GM18526 (cell line): ENCODE data around the gene CHN2.

Source experiments
- POLR2A ChIP-seq: IDR thresholded peaks from 3 replicates; pipeline ENCODE4 v1.6.1; 2011; ENCODE audit not compliant: insufficient read length; ENCODE audit errors: extremely low read depth

Gene CHN2

DNA sequence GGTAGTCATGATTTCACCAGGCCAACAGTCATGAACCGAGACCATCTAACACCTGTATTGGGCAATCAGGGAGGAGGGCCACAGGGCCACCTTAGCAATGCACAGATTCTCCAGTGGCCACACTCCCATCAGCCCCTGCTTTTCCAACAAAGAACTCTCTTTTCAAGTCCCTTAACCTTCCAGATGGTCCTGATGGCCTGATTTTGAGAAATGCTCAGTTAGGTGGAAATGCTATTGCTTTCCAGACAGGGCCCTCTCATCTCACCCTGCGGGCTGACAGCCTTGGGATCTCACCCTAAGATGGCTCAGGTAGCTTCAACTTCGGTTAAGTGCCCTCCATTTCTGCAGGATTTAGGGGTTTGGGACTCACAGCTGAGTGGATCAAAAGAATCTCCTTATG lies 237.1 kb downstream of the CHN2 start:
- no peak for TF ChIP-seq POLR2A

DNA sequence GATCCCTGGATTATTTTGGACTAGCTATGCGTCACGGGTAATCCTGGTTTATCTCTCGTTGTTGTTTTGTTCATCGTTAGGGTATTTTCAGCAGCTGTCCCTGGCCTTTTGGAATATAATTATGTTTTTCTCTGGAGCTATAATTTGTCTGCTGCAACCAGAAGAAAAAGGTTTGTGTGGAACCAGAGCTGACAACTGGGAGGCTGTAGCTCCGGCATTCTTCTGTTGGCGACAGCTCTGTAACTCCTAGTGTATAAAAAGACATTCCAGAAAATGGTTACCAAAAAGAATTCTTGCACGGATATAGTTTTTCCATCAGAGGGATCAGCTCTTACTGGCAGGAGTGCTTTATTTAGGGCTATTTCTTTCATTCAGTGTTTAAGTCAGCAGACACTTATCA lies 238.1 kb downstream of the CHN2 start:
- TF ChIP-seq POLR2A: no peak

DNA sequence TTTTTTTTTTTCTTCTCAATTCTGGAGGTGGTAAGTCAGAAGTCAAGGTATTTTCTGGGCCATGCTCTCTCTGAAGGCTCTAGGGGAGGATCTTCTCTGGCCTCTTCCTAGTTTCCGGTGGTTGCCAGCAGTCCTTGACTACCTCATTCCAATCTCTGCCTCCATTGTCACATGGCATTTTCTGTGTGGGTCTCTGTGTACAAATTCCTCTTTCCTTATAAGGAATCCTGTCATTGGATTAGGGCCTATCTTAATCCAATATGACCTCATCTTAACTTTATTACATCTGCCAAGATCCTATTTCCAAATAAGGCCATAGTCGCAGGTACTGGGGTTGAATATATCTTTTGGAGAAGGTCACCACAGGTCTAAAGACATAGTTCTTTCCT lies 239.8 kb downstream of the CHN2 start:
- no peak for TF ChIP-seq POLR2A

- no peak for TF ChIP-seq POLR2A
Observed at GRCh38 chr7:29435167-29435566, 240.6 kb downstream of the CHN2 start.

GRCh38 chr7:29435902-29436301 lies 241.3 kb downstream of the CHN2 start:
- no peak for TF ChIP-seq POLR2A

DNA sequence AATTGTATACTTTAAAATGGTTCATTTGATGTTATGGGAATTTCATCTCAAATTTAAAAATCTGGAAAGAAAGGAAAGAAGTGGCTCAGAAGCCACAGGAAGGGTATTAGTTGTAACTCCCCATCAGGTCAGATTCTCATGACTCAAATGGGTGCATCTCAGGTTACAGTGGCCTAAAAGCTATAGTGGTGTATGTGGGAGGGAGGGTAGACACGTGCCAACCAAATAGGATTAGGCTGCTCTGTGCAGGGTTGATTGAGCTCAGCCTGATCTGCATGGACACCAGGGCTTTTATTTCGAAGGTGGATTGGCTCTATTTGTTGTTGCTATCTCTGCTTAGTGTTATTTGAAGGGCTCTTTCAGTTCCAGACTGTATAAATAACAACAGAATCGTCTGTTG lies 247.6 kb downstream of the CHN2 start:
- TF ChIP-seq POLR2A: no peak

DNA sequence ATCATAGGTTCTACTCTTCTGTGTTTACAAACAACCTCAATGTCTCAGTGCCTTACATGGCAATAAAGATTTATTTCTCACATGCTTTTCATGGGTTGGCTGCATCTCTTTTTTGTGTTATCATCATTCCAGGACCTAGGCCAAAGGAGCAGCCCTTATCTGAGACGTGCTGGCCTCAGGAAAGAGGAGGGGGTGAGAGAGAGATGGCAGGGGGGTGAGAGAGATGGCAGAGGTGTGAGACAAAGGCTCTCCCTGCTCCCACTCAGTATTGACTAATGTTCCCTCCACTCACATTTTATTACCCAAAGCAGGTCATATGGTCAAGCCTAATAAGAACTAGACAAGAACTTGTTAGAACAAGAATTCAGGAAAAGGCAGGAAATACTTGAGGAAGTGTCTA lies 249.0 kb downstream of the CHN2 start:
- no peak for TF ChIP-seq POLR2A

DNA sequence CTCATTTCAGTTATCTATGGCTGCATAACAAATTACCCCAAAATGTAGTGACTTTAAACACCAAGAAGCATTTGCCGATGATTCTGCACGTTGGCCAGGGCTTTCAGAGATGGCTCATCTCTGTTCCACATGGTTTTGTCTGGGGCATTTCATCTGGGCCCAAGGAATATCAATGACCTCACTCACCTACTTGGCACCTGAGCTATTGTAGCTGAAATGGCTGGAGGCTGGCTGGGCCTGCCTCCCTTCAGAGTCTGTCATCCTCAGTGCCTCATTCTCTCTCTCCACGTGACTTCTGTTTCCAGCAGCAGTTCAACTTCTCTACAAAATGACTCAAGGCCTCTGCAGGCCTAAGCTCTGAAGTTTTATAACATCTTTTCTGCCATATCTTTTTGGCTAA lies 249.7 kb downstream of the CHN2 start:
- no peak for TF ChIP-seq POLR2A

DNA sequence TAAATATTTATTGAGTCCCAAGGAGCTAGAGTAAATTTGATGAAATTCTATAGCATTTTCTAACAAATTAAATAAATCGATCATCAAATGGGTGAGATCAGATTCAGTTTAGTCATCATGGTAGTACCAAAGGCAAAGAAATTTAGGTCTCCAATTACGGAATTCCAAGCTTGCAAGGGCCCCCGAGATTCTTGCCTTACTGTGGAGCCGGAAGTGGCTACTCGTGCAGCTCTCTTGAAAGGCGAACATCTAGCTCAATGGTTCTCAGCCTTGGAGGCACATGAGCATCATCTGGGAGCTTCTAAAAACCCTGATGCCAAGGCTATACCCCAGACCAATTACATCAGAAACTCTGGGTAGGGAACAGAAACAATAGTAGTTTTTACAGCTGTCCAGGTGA lies 251.2 kb downstream of the CHN2 start:
- no peak for TF ChIP-seq POLR2A

DNA sequence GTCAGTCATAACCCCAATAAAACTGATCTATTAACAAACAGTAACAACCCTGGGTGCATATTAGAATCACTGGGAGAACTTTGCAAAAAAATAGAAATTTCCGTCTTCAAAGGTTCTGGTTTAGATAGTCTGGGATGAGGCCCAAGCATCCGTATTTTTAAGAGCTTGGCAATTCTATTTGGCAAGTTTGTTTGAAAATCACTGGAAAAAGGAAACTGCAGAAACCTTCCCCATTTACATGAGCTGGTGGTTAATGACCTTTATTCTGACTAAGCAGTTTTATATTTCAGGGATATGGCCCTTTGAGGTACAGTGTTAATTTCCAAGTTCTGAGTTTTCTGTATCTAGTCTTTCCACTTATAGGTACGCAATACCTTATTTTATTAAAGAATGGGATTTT lies 253.3 kb downstream of the CHN2 start:
- TF ChIP-seq POLR2A: no peak

- no peak for TF ChIP-seq POLR2A
Observed at GRCh38 chr7:29449569-29450260, 255.1 kb downstream of the CHN2 start.

GRCh38 chr7:29453021-29453420 lies 258.4 kb downstream of the CHN2 start:
- no peak for TF ChIP-seq POLR2A

GRCh38 chr7:29454464-29454863 lies 259.9 kb downstream of the CHN2 start:
- no peak for TF ChIP-seq POLR2A

DNA sequence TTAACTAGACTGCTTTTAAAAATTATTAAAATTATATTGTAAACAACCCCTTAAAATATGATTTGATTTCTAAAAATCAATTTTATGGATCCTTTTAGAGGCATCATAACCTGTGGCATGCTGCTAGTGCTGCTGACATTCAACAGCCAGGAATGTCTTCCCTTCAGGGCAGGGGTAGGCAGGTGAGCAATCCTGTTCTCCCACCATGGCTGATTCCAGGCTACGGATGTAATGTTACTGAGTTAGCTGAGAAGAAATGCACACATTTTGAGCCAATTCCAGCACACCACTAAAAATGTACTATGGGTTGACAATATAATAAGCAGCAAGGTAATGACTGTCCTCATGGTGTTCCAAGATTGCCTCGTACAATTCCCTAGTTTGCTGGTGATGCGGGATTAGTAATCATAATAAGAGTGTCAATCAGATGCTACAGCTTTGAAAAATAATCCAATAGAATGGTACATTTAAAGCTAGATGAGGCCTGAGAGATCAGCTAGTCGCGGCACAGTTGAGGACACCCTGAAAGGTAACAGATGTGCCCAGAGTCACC lies 260.4 kb downstream of the CHN2 start:
- TF ChIP-seq POLR2A: no peak

- no peak for TF ChIP-seq POLR2A
Observed at GRCh38 chr7:29457141-29457561, 262.6 kb downstream of the CHN2 start.

DNA sequence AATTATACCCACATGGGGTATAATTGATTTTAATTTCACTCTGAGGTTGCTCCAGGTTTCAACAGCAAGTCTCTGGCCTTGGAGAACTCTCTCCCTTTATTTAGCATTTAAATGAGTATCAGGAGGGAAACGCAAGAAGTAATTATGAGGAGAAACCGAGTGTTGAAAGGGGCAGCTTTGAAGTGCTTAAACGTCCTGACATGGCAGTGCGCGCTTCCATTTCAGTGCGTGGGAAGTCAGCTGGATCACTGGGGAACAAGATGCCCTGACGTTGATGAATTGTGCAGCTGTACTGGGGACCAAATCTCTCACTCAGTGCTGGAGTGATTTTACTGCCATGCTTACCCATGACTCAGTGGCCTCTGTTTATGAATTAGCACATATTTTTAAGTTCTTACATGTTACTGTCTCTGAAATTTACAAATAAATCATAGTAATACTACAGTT lies 263.0 kb downstream of the CHN2 start:
- no peak for TF ChIP-seq POLR2A

- TF ChIP-seq POLR2A: no peak
Observed at GRCh38 chr7:29458933-29459332, 264.4 kb downstream of the CHN2 start.

GRCh38 chr7:29459589-29459988 lies 265.0 kb downstream of the CHN2 start:
- no peak for TF ChIP-seq POLR2A

DNA sequence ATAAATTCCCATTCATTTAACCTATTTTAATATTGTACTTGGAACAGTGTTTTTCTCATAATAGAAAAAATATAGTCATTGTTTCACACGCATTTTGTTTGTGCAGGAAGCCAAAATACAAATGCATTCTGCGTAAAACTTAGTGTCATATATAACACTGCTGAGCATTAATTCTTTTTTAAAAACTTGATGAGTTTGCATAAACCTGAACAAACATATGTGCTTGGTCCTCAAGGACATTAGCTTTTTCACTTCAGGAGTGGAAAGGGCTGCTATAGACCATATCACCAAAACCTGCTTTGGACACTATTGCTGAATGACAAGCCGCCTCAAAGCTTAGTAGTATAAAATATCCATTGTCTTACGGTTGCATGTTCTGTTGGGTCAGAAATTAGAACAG lies 267.4 kb downstream of the CHN2 start:
- no peak for TF ChIP-seq POLR2A
